ENCODE results near the gene DIDO1.

Gene DIDO1

DNA sequence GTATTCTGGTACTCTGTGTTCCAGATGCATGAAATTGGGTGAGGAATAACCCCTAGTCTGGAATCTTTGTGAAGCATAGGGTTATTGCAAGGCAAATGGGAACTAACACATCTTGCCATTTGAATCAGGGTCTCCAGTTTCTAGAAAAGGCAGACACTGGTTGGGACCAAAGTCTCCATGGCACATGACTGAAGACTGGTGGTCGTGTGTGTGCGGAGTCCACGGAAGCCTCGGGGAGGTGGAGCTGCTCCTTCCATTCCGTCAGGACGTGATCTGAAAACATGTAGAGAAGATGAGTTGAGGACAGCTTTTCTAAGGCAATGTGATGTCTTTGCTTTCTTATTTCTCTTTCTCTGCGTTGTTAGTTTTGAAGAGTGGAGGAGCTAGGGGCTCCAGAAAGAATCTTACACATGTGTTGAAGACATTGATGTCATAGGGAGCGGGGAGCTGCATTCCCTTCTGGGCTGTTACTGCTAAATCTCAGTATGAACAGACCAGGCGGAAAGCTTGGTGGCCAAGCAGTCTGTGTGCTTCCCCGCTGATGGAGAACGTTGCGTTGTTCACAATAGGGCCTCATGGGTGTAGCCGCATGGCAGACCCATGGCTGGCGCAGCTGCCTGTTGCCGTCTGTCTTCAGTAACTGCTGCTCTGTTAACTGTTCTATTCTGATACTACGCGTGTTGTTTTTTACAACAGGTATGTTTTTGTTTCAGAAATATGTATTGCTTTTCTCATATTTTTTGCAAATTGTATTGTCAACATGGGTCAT is 21.4 kb upstream of the DIDO1 start:
- no peak for DNase-seq (ENCODE audit: low spot score)
- TF ChIP-seq, protein P1, sequence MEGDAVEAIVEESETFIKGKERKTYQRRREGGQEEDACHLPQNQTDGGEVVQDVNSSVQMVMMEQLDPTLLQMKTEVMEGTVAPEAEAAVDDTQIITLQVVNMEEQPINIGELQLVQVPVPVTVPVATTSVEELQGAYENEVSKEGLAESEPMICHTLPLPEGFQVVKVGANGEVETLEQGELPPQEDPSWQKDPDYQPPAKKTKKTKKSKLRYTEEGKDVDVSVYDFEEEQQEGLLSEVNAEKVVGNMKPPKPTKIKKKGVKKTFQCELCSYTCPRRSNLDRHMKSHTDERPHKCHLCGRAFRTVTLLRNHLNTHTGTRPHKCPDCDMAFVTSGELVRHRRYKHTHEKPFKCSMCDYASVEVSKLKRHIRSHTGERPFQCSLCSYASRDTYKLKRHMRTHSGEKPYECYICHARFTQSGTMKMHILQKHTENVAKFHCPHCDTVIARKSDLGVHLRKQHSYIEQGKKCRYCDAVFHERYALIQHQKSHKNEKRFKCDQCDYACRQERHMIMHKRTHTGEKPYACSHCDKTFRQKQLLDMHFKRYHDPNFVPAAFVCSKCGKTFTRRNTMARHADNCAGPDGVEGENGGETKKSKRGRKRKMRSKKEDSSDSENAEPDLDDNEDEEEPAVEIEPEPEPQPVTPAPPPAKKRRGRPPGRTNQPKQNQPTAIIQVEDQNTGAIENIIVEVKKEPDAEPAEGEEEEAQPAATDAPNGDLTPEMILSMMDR (IDR thresholded peaks at IDR 0.05; ENCODE audit: borderline replicate concordance, control extremely low read depth, extremely low read depth, insufficient read depth, missing control alignments), result no peak
- in situ Hi-C loops (cut with MboI; ENCODE audit: low sequenced_read_pairs, unreplicated experiment), result no loop called here

DNA sequence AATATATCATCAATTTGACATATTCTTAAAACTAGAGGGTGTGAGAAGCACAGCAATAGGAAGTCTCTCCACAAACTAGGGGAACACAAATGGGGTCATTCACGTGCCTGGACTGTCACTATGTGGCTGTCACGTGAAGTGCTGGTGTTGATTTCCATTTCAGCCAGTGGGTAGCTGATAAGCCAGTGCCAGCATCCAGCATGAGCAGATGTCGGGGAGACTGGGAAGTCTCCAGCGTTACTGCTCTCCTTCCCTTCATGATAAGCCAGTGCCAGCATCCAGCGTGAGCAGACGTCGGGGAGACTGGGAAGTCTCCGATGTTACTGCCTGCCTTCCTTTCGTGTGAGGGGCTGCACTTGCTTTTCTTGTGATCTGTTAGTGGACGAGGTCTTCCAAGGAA is 20.6 kb upstream of the DIDO1 start:
- in situ Hi-C loops (cut with MboI; ENCODE audit: low sequenced_read_pairs, unreplicated experiment), result no loop called here
- no peak for DNase-seq (ENCODE audit: low spot score)
- TF ChIP-seq, protein P1 (IDR thresholded peaks at IDR 0.05; ENCODE audit: borderline replicate concordance, control extremely low read depth, extremely low read depth, insufficient read depth, missing control alignments), result no peak

DNA sequence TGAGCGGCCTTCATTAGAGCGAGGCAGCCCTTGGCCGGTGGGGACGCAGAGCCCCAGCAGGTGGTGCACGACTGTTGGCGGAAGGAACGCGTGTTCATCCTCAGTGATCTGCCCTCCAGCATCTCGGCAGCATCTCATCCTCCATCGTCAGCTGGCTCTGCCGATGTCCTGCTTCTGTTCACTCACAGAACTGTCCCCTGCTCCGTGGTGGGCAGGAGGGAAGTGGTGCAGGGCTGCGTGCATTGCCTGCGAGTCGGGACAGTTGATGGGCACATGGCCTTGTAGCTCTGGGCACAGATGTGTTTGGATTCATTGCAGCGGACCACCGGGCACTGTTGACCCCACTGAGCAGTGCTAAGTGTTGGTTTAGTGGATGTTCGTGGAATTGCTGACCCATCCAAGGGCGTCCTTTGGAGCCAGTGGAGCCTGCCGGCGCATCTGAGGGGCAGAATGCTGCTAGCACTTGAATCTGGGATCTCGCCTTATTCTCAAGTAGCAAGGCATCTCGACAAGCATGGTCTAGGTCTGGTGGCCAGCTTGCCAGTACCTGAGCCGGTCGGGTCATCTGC is 19.6 kb upstream of the DIDO1 start:
- TF ChIP-seq, protein P1 (IDR thresholded peaks at IDR 0.05; ENCODE audit: borderline replicate concordance, control extremely low read depth, extremely low read depth, insufficient read depth, missing control alignments), result no peak
- no peak for DNase-seq (ENCODE audit: low spot score)
- in situ Hi-C loops (cut with MboI; ENCODE audit: low sequenced_read_pairs, unreplicated experiment), result no loop called here

DNA sequence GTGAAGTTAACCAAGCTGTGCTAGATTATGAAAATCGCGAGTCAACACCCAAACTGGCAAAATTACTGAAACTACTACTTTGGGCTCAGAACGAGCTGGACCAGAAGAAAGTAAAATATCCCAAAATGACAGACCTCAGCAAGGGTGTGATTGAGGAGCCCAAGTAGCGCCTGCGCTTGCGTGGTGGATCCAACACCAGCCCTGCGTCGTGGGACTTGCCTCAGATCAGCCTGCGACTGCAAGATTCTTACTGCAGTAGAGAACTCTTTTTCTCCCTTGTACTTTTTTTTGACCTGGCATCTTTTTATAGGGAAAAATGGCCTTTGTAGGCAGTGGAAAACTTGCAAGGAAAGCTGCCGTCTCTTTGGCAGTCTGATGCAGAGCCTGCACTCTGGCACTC is 18.4 kb upstream of the DIDO1 start:
- TF ChIP-seq, protein P1 (IDR thresholded peaks at IDR 0.05; ENCODE audit: borderline replicate concordance, control extremely low read depth, extremely low read depth, insufficient read depth, missing control alignments), result no peak
- DNase-seq (ENCODE audit: low spot score), result no peak
- in situ Hi-C loops (cut with MboI; ENCODE audit: low sequenced_read_pairs, unreplicated experiment), result no loop called here

DNA sequence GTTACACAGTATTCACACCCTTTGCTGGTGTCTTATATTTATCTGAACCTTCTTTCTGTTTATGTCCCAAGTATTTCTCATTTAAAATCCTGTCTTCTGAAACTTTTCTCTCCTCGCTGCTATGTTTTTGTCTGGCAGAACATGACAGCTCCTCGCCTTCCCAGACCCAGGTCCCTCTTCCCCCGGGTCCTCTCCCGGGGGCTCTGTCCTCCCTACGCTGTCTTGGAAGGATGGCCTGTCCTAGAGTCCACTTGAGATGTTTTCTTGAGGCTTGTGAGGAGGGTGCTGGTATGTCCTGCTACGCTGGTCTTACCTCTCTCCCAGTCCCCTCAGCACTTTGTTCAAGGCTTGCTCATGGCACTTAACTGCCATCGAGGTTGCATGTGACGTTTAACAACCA is 17.9 kb upstream of the DIDO1 start:
- no peak for DNase-seq (ENCODE audit: low spot score)
- in situ Hi-C loops (cut with MboI; ENCODE audit: low sequenced_read_pairs, unreplicated experiment), result no loop called here
- TF ChIP-seq, protein P1 (IDR thresholded peaks at IDR 0.05; ENCODE audit: borderline replicate concordance, control extremely low read depth, extremely low read depth, insufficient read depth, missing control alignments), result no peak

DNA sequence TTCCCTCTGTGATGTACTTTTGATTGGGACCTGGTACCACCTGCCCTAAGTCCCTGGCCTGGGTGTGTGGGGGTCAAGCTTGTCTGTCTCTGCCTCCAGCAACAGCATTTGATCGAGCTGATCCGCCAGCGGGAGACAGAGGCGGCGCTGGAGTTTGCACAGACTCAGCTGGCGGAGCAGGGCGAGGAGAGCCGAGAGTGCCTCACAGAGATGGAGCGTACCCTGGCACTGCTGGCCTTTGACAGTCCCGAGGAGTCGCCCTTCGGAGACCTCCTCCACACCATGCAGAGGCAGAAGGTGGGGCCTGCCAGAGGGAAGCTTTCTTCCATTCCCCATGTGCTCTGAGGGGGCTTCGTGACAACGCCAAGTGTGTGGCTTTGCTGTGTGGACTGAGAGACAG is 17.1 kb upstream of the DIDO1 start:
- TF ChIP-seq, protein P1 (IDR thresholded peaks at IDR 0.05; ENCODE audit: borderline replicate concordance, control extremely low read depth, extremely low read depth, insufficient read depth, missing control alignments), result no peak
- in situ Hi-C loops (cut with MboI; ENCODE audit: low sequenced_read_pairs, unreplicated experiment), result no loop called here
- no peak for DNase-seq (ENCODE audit: low spot score)

All from GM13976 (cell line).